Upper lobe of left lung (tissue), 4 donors: ENCODE data around the gene CPNE5.

Experiments used
- CTCF ChIP-seq, 6 experiments: fragments of 450-650 bp in 4 of 6; fragments of 200-600 bp in 2 of 6; sonication (generic) in 2 of 6; IDR thresholded peaks; one replicate each; pipeline ENCODE4 v1.5.1; 2016 to 2019; ENCODE audit warnings: antibody characterized with exemption in 6 of 6
- EP300 ChIP-seq, 4 donors: sonication (generic); formaldehyde crosslinking; IDR thresholded peaks; one replicate each; pipeline ENCODE4 v1.5.1; 2017; ENCODE audit warnings: antibody characterized with exemption in 4 of 4, control low read depth in 2 of 4
- POLR2A ChIP-seq, 4 donors: fragments of 450-650 bp; IDR thresholded peaks; one replicate each; pipeline ENCODE4 v1.5.1; 2016 to 2017; ENCODE audit warnings: antibody characterized with exemption in 4 of 4, mild to moderate bottlenecking in 2 of 4
- POLR2AphosphoS5 ChIP-seq, 2 donors: sonication (generic); formaldehyde crosslinking; IDR thresholded peaks; one replicate each; pipeline ENCODE4 v1.5.1; 2017; ENCODE audit warnings: antibody characterized with exemption in 2 of 2

GRCh38 chr6:36824253-36824652, 15.0 kb downstream of the CPNE5 start:
- no peak for TF ChIP-seq CTCF (IDR thresholded peaks at IDR 0.05)
- no peak for TF ChIP-seq POLR2AphosphoS5 (IDR thresholded peaks at IDR 0.05)
- no peak for TF ChIP-seq POLR2A (IDR thresholded peaks at IDR 0.05)
- no peak for TF ChIP-seq EP300 (IDR thresholded peaks at IDR 0.05)
